IPS-15b (cell line): ENCODE results near the gene PPP1R3F.

Experiments
- H3K27me3 ChIP-seq: one replicate; pipeline ENCODE4 v1.6.1; 2013; ENCODE audit warnings: low read length; ENCODE audit not compliant: control insufficient read depth, insufficient read depth
- H3K36me3 ChIP-seq: one replicate; pipeline ENCODE4 v1.6.1; 2013; ENCODE audit warnings: low read length; ENCODE audit not compliant: control insufficient read depth, insufficient read depth
- H3K4me1 ChIP-seq: one replicate; pipeline ENCODE4 v1.6.1; 2013; ENCODE audit warnings: mild to moderate bottlenecking, low read length; ENCODE audit not compliant: control insufficient read depth, insufficient read depth
- H3K4me3 ChIP-seq: one replicate; pipeline ENCODE4 v1.5.1; 2013; ENCODE audit warnings: low read depth, low read length
- H3K9ac ChIP-seq: one replicate; pipeline ENCODE4 v1.6.1; 2013; ENCODE audit warnings: low read depth, mild to moderate bottlenecking, low read length
- H3K9me3 ChIP-seq: one replicate; pipeline ENCODE4 v1.6.1; 2013; ENCODE audit warnings: mild to moderate bottlenecking, low read length; ENCODE audit not compliant: control insufficient read depth, insufficient read depth

The PPP1R3F gene

GRCh38 chrX:49266523-49267445 is 2.8 kb upstream of the PPP1R3F start:
- no peak overlapping the region for H3K9ac ChIP-seq
- no peaks in the 10 kb centered on the region for H3K9me3 ChIP-seq
- no peak overlapping the region for H3K4me3 ChIP-seq
- H3K4me1 ChIP-seq, result peaks cover 2% of the 10 kb centered on the region
- no peaks in the 10 kb centered on the region for H3K36me3 ChIP-seq
- no peaks in the 10 kb centered on the region for H3K27me3 ChIP-seq

GRCh38 chrX:49268702-49269009 is 937 bp upstream of the PPP1R3F start:
- H3K36me3 ChIP-seq, result no peaks in the 10 kb centered on the region
- H3K9me3 ChIP-seq, result no peaks in the 10 kb centered on the region

GRCh38 chrX:49269010-49269766 is 405 bp upstream of the PPP1R3F start:
- H3K27me3 ChIP-seq, result no peaks in the 10 kb centered on the region
- H3K36me3 ChIP-seq, result no peaks in the 10 kb centered on the region
- H3K9me3 ChIP-seq, result no peaks in the 10 kb centered on the region
- peaks cover 5% of the 10 kb centered on the region for H3K4me1 ChIP-seq
- peak overlapping the region; percentile 84 for H3K4me3 ChIP-seq
- peak overlapping the region; percentile 51 for H3K9ac ChIP-seq

More at GRCh38 chrX:49268702-49269009, 937 bp upstream of the PPP1R3F start:
- Histone ChIP-seq H3K4me3 (peak overlapping the region; percentile 63), H3K4me1 (peaks cover 5% of the 10 kb centered on the region), H3K27me3 (no peaks in the 10 kb centered on the region), H3K9ac (peak overlapping the region; percentile 51)

- Histone ChIP-seq H3K4me3 (peak overlapping the region; percentile 50), H3K36me3 (no peaks in the 10 kb centered on the region), H3K27me3 (no peaks in the 10 kb centered on the region), H3K9ac (peak overlapping the region; percentile 24), H3K4me1 (peaks cover 5% of the 10 kb centered on the region), H3K9me3 (no peaks in the 10 kb centered on the region)
Measured at GRCh38 chrX:49270249-49270921, 792 bp downstream of the PPP1R3F start.

- Histone ChIP-seq H3K4me3 (no peak overlapping the region), H3K9me3 (no peaks in the 10 kb centered on the region), H3K36me3 (no peaks in the 10 kb centered on the region), H3K27me3 (no peaks in the 10 kb centered on the region), H3K9ac (no peak overlapping the region), H3K4me1 (peaks cover 5% of the 10 kb centered on the region)
Measured at GRCh38 chrX:49271341-49271740, 1.7 kb downstream of the PPP1R3F start.

GRCh38 chrX:49272421-49272820 is 2.8 kb downstream of the PPP1R3F start:
- peaks cover 5% of the 10 kb centered on the region for H3K4me1 ChIP-seq
- no peak overlapping the region for H3K9ac ChIP-seq
- no peaks in the 10 kb centered on the region for H3K27me3 ChIP-seq
- H3K36me3 ChIP-seq, result no peaks in the 10 kb centered on the region
- no peak overlapping the region for H3K4me3 ChIP-seq
- H3K9me3 ChIP-seq, result no peaks in the 10 kb centered on the region

GRCh38 chrX:49273181-49273727 is 3.7 kb downstream of the PPP1R3F start:
- Histone ChIP-seq H3K4me1 (peaks cover 5% of the 10 kb centered on the region), H3K9me3 (no peaks in the 10 kb centered on the region), H3K36me3 (no peaks in the 10 kb centered on the region), H3K4me3 (no peak overlapping the region), H3K9ac (no peak overlapping the region), H3K27me3 (no peaks in the 10 kb centered on the region)

- no peaks in the 10 kb centered on the region for H3K36me3 ChIP-seq
- no peak overlapping the region for H3K9ac ChIP-seq
- no peak overlapping the region for H3K4me3 ChIP-seq
- peaks cover 3% of the 10 kb centered on the region for H3K4me1 ChIP-seq
- H3K9me3 ChIP-seq, result no peaks in the 10 kb centered on the region
- H3K27me3 ChIP-seq, result no peaks in the 10 kb centered on the region
Measured at GRCh38 chrX:49276207-49276606, 6.6 kb downstream of the PPP1R3F start.

- H3K36me3 ChIP-seq, result no peaks in the 10 kb centered on the region
- H3K4me3 ChIP-seq, result no peak overlapping the region
- no peaks in the 10 kb centered on the region for H3K9me3 ChIP-seq
- H3K9ac ChIP-seq, result no peak overlapping the region
- H3K4me1 ChIP-seq, result peaks cover 3% of the 10 kb centered on the region
- H3K27me3 ChIP-seq, result no peaks in the 10 kb centered on the region
Measured at GRCh38 chrX:49276671-49277534, 7.3 kb downstream of the PPP1R3F start.

GRCh38 chrX:49277535-49277830 is 7.9 kb downstream of the PPP1R3F start:
- no peaks in the 10 kb centered on the region for H3K9me3 ChIP-seq
- peaks cover 2% of the 10 kb centered on the region for H3K4me1 ChIP-seq
- no peaks in the 10 kb centered on the region for H3K27me3 ChIP-seq
- H3K4me3 ChIP-seq, result no peak overlapping the region
- no peaks in the 10 kb centered on the region for H3K36me3 ChIP-seq
- no peak overlapping the region for H3K9ac ChIP-seq

- no peak overlapping the region for H3K9ac ChIP-seq
- H3K4me1 ChIP-seq, result no peaks in the 10 kb centered on the region
- no peaks in the 10 kb centered on the region for H3K36me3 ChIP-seq
- H3K27me3 ChIP-seq, result no peaks in the 10 kb centered on the region
- H3K9me3 ChIP-seq, result no peaks in the 10 kb centered on the region
- no peak overlapping the region for H3K4me3 ChIP-seq
Measured at GRCh38 chrX:49278081-49278480, 8.5 kb downstream of the PPP1R3F start.
